HL-60 (cell line): Measurements from ENCODE around the gene NPM1.

Experiments used
- DNase-seq, 2 experiments: peaks; one replicate each; pipeline ENCODE4 v3.0.0-alpha.2; 2010 to 2020; ENCODE audit warnings: low read depth in 1 of 2, low spot score in 1 of 2
- H3K27ac ChIP-seq: fragments of 250-450 bp; sonication (Bioruptor Pico); replicated peaks from 2 replicates; pipeline ENCODE4 v1.5.1; 2020; ENCODE audit warnings: mild to moderate bottlenecking, moderate library complexity
- H3K27me3 ChIP-seq: fragments of 250-450 bp; sonication (Bioruptor Pico); 2 replicates; pipeline ENCODE4 v1.5.1; 2021; ENCODE audit warnings: mild to moderate bottlenecking, moderate library complexity; ENCODE audit not compliant: insufficient read depth, poor library complexity, severe bottlenecking
- H3K4me3 ChIP-seq: replicated peaks from 2 replicates; pipeline ENCODE4 v1.5.1; 2011; ENCODE audit warnings: mild to moderate bottlenecking, control low read depth, low read length; ENCODE audit not compliant: insufficient read depth
- CTCF ChIP-seq: IDR thresholded peaks from one replicate; pipeline ENCODE4 v1.5.1; 2011; ENCODE audit warnings: low read length, control low read depth, inconsistent platforms; ENCODE audit not compliant: insufficient read depth
- GABPA ChIP-seq: IDR thresholded peaks from 2 replicates; pipeline ENCODE4 v1.6.1; 2012; ENCODE audit warnings: low read depth
- POLR2AphosphoS5 ChIP-seq: IDR thresholded peaks from 2 replicates; pipeline ENCODE4 v1.6.1; 2012; ENCODE audit warnings: low read depth
- REST ChIP-seq: IDR thresholded peaks from 2 replicates; pipeline ENCODE4 v1.6.1; 2012; ENCODE audit warnings: low read depth; ENCODE audit not compliant: insufficient replicate concordance
- SPI1 ChIP-seq: IDR thresholded peaks from 2 replicates; pipeline ENCODE4 v1.6.1; 2012; ENCODE audit warnings: low read depth, mild to moderate bottlenecking, borderline replicate concordance
- long read RNA-seq: library from polyadenylated mRNA; unstranded; transcript quantifications from one replicate; pipeline ENCODE4 v2.0.0, GENCODE V29; 2020

The NPM1 gene, protein sequence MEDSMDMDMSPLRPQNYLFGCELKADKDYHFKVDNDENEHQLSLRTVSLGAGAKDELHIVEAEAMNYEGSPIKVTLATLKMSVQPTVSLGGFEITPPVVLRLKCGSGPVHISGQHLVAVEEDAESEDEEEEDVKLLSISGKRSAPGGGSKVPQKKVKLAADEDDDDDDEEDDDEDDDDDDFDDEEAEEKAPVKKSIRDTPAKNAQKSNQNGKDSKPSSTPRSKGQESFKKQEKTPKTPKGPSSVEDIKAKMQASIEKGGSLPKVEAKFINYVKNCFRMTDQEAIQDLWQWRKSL
- long read RNA-seq, transcript NPM1-203 (10 exons, 1,598 nt), result minor isoform, 609 of 21,119 reads
- long read RNA-seq, transcript NPM1-201 (11 exons, 1,758 nt), result major isoform, 19,606 of 21,119 reads
- long read RNA-seq, transcript NPM1-202 (10 exons, 1,237 nt), result minor isoform, 358 of 21,119 reads
- long read RNA-seq, transcript NPM1-205 (5 exons, 670 nt), result minor isoform, 8 of 21,119 reads
- long read RNA-seq, partial matches to known transcripts, result 101 of 21,119 reads
- long read RNA-seq, other reads (novel, unspliced or antisense), result 437 of 21,119 reads

GRCh38 chr5:171387345-171387969, at the start of gene NPM1:
Gene NPM1 (plus strand): TSS chr5:171387849. CDS start chr5:171387949, 100 bp downstream.
- Histone ChIP-seq H3K27ac (peak within 1 kb of the TSS; percentile 92), H3K27me3 (no peaks in the 10 kb centered on the region), H3K4me3 (peak within 1 kb of the TSS; percentile 59)
- peak; percentile 98 to 99 for DNase-seq
- TF ChIP-seq SPI1 (no peak), GABPA (no peak), POLR2AphosphoS5 (peak; percentile 95), REST (peak; percentile 69)

DNA sequence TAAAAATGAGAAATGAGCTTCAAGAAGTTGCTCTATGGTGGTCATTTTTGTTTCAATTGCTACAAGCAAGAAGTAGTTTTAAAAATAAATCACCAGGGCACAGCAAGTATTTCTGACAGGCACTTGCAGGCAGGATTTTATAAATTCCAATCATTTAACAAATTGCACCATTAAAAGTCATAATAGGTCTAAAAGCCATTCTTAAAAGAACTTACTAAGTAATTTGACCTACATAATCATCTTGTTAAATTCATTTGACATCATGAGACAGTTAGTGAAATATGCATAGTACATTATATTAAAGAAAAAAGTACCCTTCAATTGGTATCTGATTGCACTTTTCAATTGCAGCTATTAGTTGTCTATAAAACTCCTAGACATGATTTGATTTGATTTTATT, 47.6 kb upstream of the NPM1 start:
- H3K27me3 ChIP-seq, result peaks cover 15% of the 10 kb centered on the region
- DNase-seq, result no peak
- no peak for TF ChIP-seq CTCF
- no peak for TF ChIP-seq REST
- TF ChIP-seq POLR2AphosphoS5, result no peak
- no peak for TF ChIP-seq SPI1
- no peak for TF ChIP-seq GABPA
- no peak overlapping the region for H3K4me3 ChIP-seq
- no peak overlapping the region for H3K27ac ChIP-seq

DNA sequence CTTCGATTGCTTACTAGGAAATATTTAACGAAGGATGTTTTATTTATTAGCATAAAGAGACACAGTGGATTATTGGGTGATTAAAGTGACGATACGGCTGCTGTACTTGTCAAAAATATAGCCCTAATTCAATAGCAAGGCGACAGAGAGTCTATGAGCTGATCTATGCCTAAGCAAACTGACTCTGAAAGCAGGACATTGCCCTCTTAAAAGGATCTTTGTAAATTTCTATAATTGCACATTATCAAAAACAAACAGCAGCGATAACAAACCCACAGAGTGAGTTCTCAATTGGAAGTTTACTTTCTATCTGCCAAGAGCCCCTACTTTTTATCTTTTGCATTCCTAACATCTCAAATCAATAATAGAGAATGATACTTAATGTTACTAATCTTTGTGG, 47.2 kb upstream of the NPM1 start:
- DNase-seq, result no peak
- TF ChIP-seq POLR2AphosphoS5, result no peak
- no peak for TF ChIP-seq SPI1
- TF ChIP-seq CTCF, result no peak
- no peak for TF ChIP-seq REST
- TF ChIP-seq GABPA, result no peak
- peaks cover 13% of the 10 kb centered on the region for H3K27me3 ChIP-seq
- H3K27ac ChIP-seq, result no peak overlapping the region
- no peak overlapping the region for H3K4me3 ChIP-seq
